Measurements from ENCODE around the gene CLN6. TPM values are rescaled to one million over a fixed set of nuclear protein-coding genes. Genes with fewer than 3 reads are reported as not detected.
"Not testable (repeated sequence)": the region's sequence is repeated elsewhere in the genome, so short reads cannot be mapped to it uniquely, and the experiment has no call there.

CLN6 gene
- total RNA-seq, 4 donors from 2014 or later, result 15.6 to 40.1 (median 21.3) TPM

GRCh38 chr15:68235022-68235421, 5.5 kb upstream of the CLN6 start:
- ATAC-seq (ENCODE audit: low FRiP score), result no peak
- TF ChIP-seq CTCF (IDR thresholded peaks at IDR 0.05), result no peak
- no peak for DNase-seq (ENCODE audit: low spot score)

DNA sequence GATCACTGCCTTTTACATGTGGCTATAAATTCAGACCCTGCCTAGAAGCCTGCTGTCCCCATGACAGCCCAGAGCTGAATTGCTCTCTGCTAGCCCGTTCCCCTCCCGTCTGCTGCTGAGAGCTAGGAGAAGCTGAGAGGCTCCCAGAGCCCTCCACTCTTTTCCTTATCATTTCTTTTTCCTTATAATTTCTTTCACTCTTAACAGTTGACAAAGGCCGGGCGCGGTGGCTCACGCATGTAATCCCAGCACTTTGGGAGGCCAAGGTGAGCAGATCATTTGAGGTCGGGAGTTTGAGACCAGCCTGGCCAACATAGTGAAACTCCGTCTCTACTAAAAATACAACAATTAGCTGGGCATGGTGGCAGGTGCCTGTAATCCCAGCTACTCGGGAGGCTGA, 5.0 kb upstream of the CLN6 start:
- not testable (repeated sequence) for ATAC-seq (ENCODE audit: low FRiP score); DNase-seq (ENCODE audit: low spot score)

DNA sequence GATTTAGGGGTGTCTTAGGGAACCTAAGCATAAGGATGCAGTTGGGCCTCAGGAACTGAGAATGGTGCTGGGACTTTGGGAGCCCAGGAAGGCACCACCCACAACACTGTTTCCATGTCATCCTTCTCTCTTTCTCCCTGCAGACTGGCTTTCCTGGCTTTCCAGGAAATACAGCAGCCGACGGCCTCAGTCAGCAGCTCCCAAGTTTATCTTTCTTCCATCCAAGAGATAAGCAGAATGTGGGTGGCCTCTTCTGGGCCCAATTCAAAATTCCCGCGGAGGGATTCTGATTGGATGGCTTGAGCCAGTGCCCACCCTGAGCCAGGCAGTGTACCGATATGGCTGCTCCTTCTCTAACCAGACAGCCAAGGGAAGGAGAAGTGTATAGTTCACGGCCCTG, 4.5 kb upstream of the CLN6 start:
- ATAC-seq (ENCODE audit: low FRiP score) (no peak), DNase-seq (ENCODE audit: low spot score) (no peak)
- TF ChIP-seq CTCF (IDR thresholded peaks at IDR 0.05), result no peak

DNA sequence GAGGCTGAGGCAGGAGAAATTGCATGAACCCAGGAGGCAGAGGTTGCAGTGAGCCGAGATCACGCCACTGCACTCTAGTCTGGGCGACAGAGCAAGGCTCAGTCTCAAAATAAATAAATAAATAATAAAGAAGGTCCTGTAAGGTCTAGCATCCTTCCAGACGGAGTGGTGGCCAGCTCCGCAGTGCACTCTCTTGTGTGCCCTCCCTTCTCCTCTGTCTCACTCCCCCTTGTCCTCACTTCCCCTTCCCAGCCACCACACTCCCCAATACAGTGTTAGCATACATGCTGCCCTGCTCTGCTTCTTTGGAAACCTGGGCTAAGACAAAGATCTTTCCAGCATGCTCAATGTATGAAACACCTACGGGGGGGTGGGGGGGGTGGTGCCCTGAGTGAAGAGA, 3.4 kb upstream of the CLN6 start:
- TF ChIP-seq CTCF (IDR thresholded peaks at IDR 0.05), result no peak
- ATAC-seq (ENCODE audit: low FRiP score) (no peak), DNase-seq (ENCODE audit: low spot score) (no peak)

DNA sequence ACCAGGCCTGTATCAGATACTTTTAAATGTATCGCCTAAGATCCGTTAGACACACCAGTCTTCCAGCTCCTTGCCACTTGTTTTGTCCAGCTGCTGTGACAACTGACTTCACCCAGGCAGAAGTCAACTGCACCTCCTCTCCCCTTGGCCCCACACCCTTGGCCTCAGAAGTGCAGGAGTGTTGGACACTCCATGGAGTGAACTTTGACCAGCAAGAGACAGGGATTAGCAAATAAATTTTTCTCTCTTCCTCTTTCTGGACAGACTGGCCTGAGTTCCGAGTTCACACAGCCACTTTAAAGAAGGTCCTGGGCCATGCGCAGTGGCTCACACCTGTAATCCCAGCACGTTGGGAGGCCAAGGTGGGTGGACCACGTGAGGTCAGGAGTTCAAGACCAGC, 2.9 kb upstream of the CLN6 start:
- ATAC-seq (ENCODE audit: low FRiP score) (no peak), DNase-seq (ENCODE audit: low spot score) (no peak)
- TF ChIP-seq CTCF (IDR thresholded peaks at IDR 0.05), result no peak

DNA sequence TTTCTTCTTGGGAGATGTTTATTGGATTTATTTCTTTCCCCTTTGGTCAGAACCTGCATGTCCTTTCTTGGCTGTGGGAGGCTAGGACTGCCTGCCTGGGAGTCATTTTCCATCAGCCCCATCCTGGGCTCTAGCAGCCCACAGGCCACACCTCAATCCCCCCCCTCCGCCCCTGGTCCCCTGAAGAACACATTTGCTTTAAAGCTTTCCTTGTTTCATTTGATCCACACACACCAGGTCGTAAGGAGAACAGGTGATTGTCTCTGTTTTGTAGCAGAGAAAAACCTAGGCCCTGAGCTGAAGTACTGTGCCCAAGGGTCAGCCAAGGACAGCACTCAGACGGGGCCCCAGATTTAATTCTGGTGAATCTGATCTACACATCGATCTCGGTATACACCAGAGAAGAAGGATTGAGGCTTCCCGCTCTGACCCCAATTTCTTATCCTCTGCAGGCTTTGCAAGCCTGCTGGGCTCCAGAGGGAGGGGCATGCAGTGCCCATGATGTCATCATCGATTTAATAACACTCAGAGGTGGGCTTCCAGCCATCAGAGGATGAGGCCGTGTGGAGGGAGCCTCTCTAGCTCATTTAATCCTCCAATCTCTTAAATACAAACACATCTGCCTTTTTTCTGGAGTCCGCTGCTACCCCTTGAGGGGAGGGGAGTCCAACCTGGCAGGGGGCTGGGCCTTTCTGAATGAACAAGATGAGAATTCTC, 1.7 kb upstream of the CLN6 start:
- DNase-seq (ENCODE audit: low spot score), result no peak
- ATAC-seq (ENCODE audit: low FRiP score), result no peak
- TF ChIP-seq CTCF (IDR thresholded peaks at IDR 0.05), result no peak

DNA sequence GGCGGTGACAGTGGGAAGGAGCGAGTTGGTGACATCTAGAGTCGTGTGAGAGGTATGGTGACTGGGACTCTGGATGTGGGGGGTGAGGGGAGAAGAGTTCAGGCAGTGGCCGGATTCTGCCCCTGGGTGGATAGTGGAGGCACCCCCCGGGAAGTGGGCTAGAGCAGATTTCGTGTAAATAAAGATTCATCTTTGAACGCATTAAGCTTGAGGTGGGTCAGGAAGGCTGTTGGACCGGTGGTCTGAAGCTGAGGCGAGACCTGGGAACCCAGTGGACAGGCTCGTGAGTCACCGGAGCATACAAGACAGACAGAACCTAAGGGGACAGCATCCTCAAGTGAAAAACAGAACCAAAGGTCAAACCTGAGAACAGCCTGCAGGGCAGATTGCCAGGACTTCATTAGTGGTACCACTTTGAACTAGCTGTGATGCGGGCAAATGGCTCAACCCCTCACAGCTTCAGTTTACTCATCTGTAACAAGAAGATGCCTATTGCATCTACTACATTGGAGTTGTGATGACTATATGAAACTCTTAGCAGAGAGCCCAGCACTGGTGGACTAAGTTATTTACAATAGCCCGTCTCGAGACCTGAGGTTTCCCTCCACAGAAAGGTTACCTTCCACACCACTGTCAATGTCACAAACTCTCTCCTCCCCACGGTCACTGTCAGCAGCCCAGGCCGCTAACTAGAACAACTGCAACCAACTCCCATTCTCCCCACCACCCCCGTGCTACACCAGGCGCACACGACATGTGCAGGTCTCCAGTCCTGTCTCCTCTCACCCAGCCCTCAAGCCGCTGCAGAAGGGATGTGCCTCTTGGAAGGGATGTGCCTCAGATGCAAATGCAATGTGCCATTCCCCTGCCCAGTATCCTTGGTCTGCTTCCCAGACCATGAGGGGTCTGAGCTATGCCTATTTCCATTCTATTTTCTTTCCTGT, 901 bp upstream of the CLN6 start:
- no peak for DNase-seq (ENCODE audit: low spot score)
- no peak for TF ChIP-seq CTCF (IDR thresholded peaks at IDR 0.05)
- no peak for ATAC-seq (ENCODE audit: low FRiP score)

Measured in omental fat pad (tissue), 4 donors.